Measurements from ENCODE around the gene VSTM5. TPM values are rescaled to one million over a fixed set of nuclear protein-coding genes. Genes with fewer than 3 reads are reported as not detected.

The VSTM5 gene
- total RNA-seq, 4 donors from 2014 or later = 0.16 to 0.68 TPM; not detected in 2

GRCh38 chr11:93832780-93833179 lies 17.6 kb downstream of the VSTM5 start:
- Histone ChIP-seq H3K4me3 (no peak overlapping the region), H3K27me3 (no peaks in the 10 kb centered on the region), H3K36me3 (no peaks in the 10 kb centered on the region), H3K27ac (no peak overlapping the region), H3K9me3 (no peaks in the 10 kb centered on the region), H3K4me1 (no peaks in the 10 kb centered on the region)
- 100% methylated on average over 1 of the region's 1 CpG for WGBS
- TF ChIP-seq EP300 (IDR thresholded peaks at IDR 0.05) = no peak
- no peak for TF ChIP-seq POLR2AphosphoS5 (IDR thresholded peaks at IDR 0.05)
- no peak for TF ChIP-seq POLR2A (IDR thresholded peaks at IDR 0.05)
- no peak for TF ChIP-seq CTCF (IDR thresholded peaks at IDR 0.05)
- no peak for DNase-seq (ENCODE audit: low spot score in 2 of 2)

GRCh38 chr11:93831343-93832127 lies 18.9 kb downstream of the VSTM5 start:
- Histone ChIP-seq H3K27ac (no peak overlapping the region), H3K4me1 (no peaks in the 10 kb centered on the region), H3K9me3 (no peaks in the 10 kb centered on the region), H3K4me3 (no peak overlapping the region), H3K36me3 (no peaks in the 10 kb centered on the region), H3K27me3 (no peaks in the 10 kb centered on the region)
- WGBS = 64% methylated on average over 3 of the region's 3 CpGs
- DNase-seq (ENCODE audit: low spot score in 2 of 2) = no peak
- TF ChIP-seq POLR2A (IDR thresholded peaks at IDR 0.05) = no peak
- TF ChIP-seq POLR2AphosphoS5 (IDR thresholded peaks at IDR 0.05) = no peak
- TF ChIP-seq EP300 (IDR thresholded peaks at IDR 0.05) = no peak
- no peak for TF ChIP-seq CTCF (IDR thresholded peaks at IDR 0.05)

- DNase-seq (ENCODE audit: low spot score in 2 of 2) = no peak
- WGBS = 80% methylated on average over 3 of the region's 3 CpGs
- H3K36me3 ChIP-seq = no peaks in the 10 kb centered on the region
- no peak overlapping the region for H3K27ac ChIP-seq
- no peaks in the 10 kb centered on the region for H3K4me1 ChIP-seq
- no peaks in the 10 kb centered on the region for H3K27me3 ChIP-seq
- H3K9me3 ChIP-seq = no peaks in the 10 kb centered on the region
- TF ChIP-seq POLR2AphosphoS5 (IDR thresholded peaks at IDR 0.05) (no peak), EP300 (IDR thresholded peaks at IDR 0.05) (no peak), POLR2A (IDR thresholded peaks at IDR 0.05) (no peak), CTCF (IDR thresholded peaks at IDR 0.05) (no peak)
- no peak overlapping the region for H3K4me3 ChIP-seq
Measured at GRCh38 chr11:93829598-93829997, 20.8 kb downstream of the VSTM5 start.

- Histone ChIP-seq H3K4me3 (no peak overlapping the region), H3K9me3 (no peaks in the 10 kb centered on the region), H3K27ac (no peak overlapping the region), H3K4me1 (no peaks in the 10 kb centered on the region), H3K36me3 (no peaks in the 10 kb centered on the region), H3K27me3 (no peaks in the 10 kb centered on the region)
- DNase-seq (ENCODE audit: low spot score in 2 of 2) = no peak
- TF ChIP-seq POLR2AphosphoS5 (IDR thresholded peaks at IDR 0.05) (no peak), POLR2A (IDR thresholded peaks at IDR 0.05) (no peak), EP300 (IDR thresholded peaks at IDR 0.05) (no peak), CTCF (IDR thresholded peaks at IDR 0.05) (no peak)
- WGBS = 80% methylated on average over 1 of the region's 1 CpG
Measured at GRCh38 chr11:93827363-93827762, 23.1 kb downstream of the VSTM5 start.

GRCh38 chr11:93823210-93823609 lies 27.2 kb downstream of the VSTM5 start:
- TF ChIP-seq CTCF (IDR thresholded peaks at IDR 0.05) (no peak), POLR2AphosphoS5 (IDR thresholded peaks at IDR 0.05) (no peak), POLR2A (IDR thresholded peaks at IDR 0.05) (no peak), EP300 (IDR thresholded peaks at IDR 0.05) (no peak)
- no peak overlapping the region for H3K4me3 ChIP-seq
- no peaks in the 10 kb centered on the region for H3K4me1 ChIP-seq
- no peaks in the 10 kb centered on the region for H3K27me3 ChIP-seq
- H3K36me3 ChIP-seq = no peaks in the 10 kb centered on the region
- no peak overlapping the region for H3K27ac ChIP-seq
- no peaks in the 10 kb centered on the region for H3K9me3 ChIP-seq
- whole genome bisulfite sequencing = 96% methylated on average over 4 of the region's 4 CpGs
- DNase-seq (ENCODE audit: low spot score in 2 of 2) = no peak
